HG03378 (cell line): ENCODE measurements around the gene GSN.
"Not testable (repeated sequence)": the region's sequence is repeated elsewhere in the genome, so short reads cannot be mapped to it uniquely, and the experiment has no call there.

Source experiments
- ATAC-seq: cut with Tn5 transposase; IDR thresholded peaks from one replicate; pipeline ENCODE4 v1.9.1; 2021; ENCODE audit warnings: mild to moderate bottlenecking, moderate library complexity; ENCODE audit not compliant: unreplicated experiment

Gene GSN

GRCh38 chr9:121286688-121286972 is 18.7 kb downstream of the GSN start:
- ATAC-seq: no peak

GRCh38 chr9:121286973-121287741 is 19.2 kb downstream of the GSN start:
- ATAC-seq: no peak

DNA sequence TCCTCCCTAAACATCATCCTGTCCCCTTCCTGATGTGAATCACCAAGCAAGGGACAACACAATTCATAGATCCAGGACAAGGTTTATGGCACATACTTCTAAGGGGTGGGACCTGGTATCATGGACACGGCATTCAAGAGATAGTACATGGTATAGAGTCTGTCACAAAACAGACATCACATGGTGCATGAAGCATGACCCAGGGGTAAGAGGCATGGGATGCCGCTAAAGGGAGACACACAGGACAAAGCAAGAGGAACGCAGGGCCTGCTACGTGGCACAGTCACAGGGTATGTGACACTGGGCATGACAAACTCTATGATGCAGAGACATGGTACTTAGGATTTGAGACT is 20.7 kb downstream of the GSN start:
- ATAC-seq: no peak

DNA sequence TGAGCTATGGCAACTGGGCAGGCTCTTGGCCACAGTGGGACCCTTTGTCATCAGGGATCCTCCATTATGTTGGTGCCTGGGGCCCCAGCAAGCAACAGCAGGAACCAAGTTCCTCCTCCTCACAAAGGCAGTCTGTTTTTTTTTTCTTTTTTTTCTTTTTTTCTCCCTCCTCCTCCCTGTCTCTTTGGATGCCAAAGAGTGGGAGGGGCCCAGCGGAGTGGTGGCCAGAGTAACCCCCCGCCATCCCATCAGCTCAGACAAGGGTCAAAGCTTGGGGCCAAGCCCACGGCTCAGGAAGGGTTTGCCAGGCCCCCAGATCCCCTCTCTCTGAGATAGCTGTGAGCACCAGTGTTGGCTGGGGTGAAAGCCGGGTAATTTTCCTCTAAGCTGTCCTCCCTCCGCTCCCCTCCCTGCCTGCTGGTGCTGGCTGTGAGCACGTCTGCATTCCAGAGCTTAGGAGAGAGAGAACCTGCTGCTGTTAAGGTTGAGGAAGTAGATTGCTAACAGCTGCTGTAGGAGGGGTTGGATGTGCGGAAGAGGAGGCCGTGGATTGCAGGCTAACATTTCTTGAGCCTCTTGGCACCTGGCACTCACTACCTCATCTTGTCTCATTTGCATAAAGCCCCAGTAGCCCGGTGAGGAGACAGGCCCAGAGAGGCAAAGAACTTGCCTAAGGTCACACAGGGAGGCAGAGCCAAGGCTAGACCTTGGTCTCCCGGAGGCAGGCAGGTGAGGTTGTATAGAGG is 21.2 kb downstream of the GSN start:
- no peak for ATAC-seq

DNA sequence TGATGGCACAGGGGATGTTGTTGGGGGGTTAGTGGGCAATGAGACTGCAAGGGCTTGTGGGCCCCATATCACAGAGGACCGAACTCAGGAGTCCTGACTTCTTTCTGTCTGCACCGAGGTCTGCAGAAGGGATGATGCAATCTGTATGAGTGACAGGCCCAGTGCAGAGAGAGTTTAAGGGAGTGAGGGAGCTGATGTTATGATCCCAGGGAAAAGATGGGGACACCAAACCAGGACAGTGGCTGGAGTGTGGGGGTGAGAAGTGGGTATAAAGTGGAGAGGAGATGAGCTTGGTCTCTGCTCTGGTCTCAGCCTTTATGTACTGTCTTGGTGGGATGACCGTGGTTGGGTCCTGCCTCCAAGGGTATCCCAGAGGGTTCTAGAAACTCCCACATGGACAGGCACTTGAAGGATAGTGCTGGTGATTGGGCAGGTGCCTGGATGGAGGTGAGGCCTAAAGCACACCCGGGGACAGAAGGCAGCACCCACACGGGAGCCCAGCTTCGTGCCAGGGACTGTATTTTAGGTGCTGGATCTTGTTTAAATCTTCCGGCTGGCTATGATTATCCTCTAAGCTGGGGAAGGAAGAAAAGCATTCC is 21.9 kb downstream of the GSN start:
- no peak for ATAC-seq

DNA sequence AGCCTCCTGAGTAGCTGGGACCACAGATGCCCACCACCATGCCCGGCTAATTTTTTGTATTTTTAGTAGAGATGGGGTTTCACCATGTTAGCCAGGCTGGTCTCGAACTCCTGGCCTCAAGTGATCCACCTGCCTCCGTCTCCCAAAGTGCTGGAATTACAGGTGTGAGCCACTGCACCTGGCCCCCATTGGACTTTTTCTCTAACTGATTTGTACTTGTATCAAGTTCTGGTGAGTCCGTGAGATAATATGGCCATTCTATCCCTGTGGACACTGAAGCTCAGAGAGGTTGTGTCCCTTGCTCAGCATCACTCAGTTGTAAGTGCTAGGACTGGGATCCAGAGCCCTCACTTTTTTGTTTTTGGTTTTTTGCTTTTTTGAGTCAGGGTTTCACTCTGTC is 23.6 kb downstream of the GSN start:
- not testable (repeated sequence) for ATAC-seq

DNA sequence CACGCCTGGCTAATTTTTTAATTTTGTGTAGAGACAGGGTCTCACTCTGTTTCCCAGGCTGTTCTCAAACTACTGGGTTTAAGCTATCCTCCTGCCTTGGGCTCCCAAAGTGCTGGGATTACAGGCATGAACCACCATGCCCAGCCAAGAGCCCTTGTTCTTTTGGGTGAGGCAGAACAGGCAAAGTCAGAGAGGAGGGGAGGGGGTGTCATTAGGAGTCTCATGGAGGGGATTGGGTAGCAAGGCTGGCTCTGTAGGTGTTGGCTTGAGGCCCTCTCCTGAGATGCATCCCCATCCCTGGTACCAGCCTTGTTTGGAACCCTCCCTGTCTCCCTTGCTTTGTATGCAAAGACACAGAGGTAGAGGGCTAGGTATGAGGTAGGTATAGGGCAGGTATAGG is 24.1 kb downstream of the GSN start:
- no peak for ATAC-seq

- no peak for ATAC-seq
Measured at GRCh38 chr9:121292801-121293241, 24.9 kb downstream of the GSN start.

- ATAC-seq: no peak
Measured at GRCh38 chr9:121294151-121294743, 26.3 kb downstream of the GSN start.

DNA sequence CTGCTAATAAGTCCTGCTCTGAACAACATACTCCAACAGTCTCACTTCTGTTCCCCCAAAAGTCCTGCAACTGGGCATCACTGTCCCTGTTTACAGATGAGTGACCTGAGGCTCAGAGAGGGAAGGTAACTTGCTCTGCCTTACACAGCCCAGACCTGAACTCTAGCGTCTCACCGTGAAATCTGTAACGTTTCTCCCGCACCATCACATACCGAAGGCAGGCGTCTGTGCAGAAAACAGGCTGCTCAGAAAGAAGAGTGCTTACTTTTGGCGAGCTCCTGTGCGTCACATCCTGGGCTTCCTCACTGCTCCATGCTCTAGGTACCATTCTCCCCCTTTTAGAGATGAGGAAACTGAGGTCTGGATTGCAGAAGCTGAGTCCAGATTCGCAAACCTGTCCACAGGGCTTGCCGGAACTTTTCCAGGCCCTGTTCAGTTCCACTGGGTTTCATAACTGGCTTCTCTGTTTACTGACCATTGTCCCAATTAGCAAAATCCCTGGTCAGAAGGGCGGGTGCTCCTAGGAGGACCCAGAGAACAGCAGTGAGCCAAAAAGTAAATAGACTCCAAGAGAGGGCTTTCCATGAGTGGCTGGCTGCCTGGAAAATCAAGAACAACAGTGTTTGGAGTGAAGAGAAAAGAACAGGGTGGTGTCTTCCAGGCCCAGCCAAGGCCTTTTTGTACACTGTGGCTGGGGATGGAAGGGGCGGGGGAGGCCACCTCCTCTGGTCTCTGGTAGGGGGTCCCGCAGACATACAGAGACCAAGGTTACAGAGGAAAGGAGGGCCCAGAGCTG is 27.1 kb downstream of the GSN start:
- no peak for ATAC-seq

DNA sequence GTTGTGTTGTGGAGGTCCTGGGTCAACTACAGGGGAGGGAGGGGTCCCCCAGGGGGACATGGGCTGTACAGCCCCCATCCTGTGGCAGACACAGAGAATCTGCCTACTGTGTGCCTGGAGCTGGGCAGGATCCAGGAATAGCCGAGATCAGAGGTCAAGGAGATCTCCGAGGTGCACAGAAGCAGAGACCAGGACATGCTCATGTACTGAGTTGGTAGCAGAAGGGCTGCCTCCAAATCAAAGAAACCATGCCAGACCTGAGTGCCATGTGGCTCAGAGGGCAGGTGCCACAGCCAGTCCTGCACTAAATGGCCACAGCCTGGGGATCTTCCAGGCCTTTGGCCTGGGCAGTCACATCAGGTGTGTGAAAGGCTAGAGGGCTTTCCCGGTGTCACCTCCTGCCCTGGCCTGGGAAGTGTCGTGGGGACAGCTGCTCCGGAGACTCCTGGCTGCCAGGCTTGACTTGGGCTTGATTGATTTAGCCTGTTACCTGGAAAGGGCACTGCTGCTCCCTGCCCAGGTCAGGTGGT is 27.8 kb downstream of the GSN start:
- no peak for ATAC-seq

DNA sequence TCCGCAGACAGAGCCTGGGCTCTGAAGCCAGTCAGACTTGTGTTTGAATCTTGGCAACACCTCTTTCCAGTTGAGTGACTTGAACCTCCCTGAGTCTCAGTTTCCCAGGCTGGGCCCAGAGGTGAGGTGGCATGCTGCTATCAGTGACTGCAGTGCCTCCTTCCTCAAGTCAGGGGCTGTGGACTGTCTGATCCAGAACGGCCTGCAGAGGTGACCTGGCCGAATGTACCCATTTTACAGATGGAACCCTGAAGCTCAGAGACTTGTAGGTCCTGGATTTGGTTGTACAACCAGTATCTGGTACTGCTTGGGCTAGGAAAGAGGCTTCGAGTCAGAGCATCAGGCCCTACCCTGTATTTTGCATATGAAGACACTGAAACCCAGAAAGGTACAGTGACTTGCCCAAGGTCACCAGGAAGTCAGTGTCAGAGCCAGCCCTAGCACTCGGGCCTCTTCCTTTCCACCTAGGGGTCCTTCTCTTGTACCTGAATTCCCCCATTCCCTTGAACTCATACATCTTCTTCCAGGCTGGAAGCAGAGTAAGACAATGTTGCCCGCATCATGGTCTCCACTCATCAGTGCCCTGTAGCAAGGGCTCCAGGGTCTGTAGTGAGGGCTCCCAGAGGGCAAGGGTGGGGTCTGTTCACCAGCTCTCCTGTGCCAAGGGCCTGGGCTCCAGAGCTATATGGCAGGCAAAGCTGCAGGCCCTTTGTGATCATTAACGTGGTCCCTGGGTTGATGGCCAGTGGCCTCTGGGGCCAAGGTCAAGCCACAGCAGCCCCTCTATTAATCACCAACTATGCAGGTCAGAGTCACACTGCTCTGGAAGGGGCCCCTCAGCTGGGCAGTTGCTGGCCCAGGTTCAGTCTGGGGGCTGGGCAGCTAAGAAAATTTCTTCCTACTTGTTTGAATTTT is 28.5 kb downstream of the GSN start:
- ATAC-seq: no peak

GRCh38 chr9:121297389-121297788 is 29.4 kb downstream of the GSN start:
- ATAC-seq: no peak

- ATAC-seq: no peak
Measured at GRCh38 chr9:121298016-121298538, 30.1 kb downstream of the GSN start.

DNA sequence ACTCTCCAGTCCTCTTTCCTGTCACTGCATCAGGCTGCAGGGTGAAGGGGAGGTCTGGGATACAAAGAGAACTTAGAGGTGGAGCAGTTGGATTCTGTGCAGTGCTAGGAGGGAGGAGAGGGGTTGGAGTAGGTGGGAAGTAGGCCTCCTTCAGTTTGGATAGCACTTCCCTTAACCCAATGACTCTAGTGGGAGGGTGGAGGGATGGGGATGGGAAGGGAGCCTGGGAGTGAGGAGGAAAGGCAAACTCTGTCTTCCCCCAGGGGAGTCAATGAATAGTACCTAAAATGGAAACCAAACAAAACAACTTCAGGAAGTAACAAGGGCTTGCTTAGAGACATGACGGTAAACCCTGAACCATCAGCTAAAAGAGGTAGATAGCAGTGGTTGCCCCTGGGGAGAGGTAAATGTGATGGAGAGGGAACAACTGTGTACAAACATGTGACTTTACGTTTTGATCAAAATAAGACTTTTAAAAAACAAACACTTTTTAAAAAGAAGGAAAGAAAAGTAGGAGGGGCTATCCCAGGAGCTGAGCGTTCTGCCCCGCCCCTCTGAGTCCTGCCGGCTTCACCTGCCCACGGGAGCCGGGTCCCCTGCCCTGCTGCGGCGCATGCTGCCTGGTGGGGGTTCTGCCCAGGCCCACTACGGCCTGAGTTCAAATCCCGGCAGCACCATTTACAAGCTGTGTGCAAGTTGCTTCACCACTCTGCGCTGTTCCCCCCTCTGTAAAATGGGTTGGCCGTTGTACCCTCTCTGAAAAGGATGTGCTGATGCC is 30.9 kb downstream of the GSN start:
- ATAC-seq: no peak

- ATAC-seq: no peak
Measured at GRCh38 chr9:121299467-121300282, 31.7 kb downstream of the GSN start.

GRCh38 chr9:121300283-121301119 is 32.5 kb downstream of the GSN start:
- ATAC-seq: no peak
